Dermis blood vessel endothelial cell (primary cell): ENCODE results near the gene PLCD3. TPM values are rescaled to one million over a fixed set of nuclear protein-coding genes. Genes with fewer than 3 reads are reported as not detected.
A peak's percentile ranks its signal among the peaks of the same experiment; 100 is the strongest.

Experiments used
- DNase-seq: peaks from one replicate; pipeline ENCODE4 v3.0.0; 2010
- total RNA-seq: library from RNA; depleted of rRNA; stranded (reverse); fragments of >200 nt; gene quantifications from 2 replicates; pipeline ENCODE4 v1.2.3, GENCODE V29; 2014

The PLCD3 gene
- total RNA-seq, 1 donor from 2014 or later: 51.4 TPM

GRCh38 chr17:45067637-45068036, 64.7 kb downstream of the PLCD3 start:
- DNase-seq: no peak

GRCh38 chr17:45063198-45063597, 69.1 kb downstream of the PLCD3 start:
- no peak for DNase-seq

- DNase-seq: no peak
Observed at GRCh38 chr17:45061606-45062205, 70.6 kb downstream of the PLCD3 start.

DNA sequence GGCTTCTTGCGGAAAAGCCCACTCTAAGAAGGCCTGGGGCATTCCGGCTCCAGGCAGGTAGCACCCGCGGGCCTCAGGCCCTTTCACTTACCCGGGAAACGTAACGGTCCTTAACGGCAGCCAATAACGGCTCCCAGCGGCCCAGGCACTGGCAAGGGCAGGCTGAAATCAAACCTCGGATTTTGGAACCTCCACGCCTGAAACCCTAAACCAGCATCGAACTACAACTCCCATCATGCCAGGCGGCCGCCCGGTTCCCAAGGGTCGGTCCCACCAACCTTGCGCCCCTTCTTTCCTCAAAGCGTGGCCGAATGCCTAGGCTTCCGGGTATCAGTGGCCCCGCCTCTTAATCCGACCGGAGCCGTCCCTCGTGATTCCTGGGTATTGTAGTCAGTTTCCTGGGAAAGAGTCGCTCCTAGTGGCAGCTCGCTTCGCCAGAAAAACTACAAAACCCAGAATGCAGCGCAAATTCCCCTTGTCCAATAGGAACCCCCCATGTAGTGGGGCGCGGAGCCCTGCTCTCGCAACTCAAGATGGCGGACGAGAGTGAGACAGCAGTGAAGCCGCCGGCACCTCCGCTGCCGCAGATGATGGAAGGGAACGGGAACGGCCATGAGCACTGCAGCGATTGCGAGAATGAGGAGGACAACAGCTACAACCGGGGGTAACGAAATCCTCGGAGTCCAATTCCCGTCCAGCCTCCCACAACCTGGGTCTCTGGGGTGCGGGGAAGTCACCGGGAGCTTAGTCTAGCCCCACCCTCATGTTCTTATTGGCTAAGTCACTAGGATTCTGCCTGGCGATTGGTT, 71.3 kb downstream of the PLCD3 start, which contains the start of gene NMT1:
Gene NMT1 (plus strand): TSS at position 521 of the 809 bp plus-strand sequence. CDS start 13 bp downstream, at position 534.
- peak; percentile 100 for DNase-seq

DNA sequence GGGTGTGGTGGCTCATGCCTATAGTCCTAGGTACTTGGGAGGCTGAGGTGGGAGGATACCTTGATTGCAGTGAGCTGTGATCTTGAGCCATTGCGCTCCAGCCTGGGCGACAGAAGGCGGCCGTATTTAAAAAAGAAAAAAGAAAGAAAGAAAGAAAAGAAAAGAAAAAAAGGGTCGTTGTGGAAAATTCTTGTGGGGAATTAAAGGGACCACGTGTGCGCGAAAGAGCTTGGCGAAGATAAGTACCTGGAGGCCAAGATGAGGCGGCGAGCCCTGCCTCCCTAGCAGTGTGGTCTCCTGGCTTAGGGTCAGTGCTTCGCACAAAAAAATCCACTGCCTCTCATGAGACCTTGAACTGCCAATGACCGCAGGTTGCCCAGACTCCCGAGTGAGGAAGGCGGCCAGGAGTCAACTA, 71.9 kb downstream of the PLCD3 start:
- DNase-seq: no peak

Other genes starting within 250 kb of the PLCD3 start
- 154 and 298 TPM in 2 replicates for gene EFTUD2, start 233.1 kb downstream of the PLCD3 start, total RNA-seq
- gene GFAP, start 217.0 kb downstream of the PLCD3 start, total RNA-seq: 0.51 TPM in 1 of 2 replicates, not detected in the other
- 1.4 and 7.3 TPM in 2 replicates for gene KIF18B, start 184.7 kb downstream of the PLCD3 start, total RNA-seq
- gene C1QL1, start 164.2 kb downstream of the PLCD3 start, total RNA-seq: 0.14 TPM in 1 of 2 replicates, not detected in the other
- gene DCAKD, start 80.9 kb downstream of the PLCD3 start, total RNA-seq: 33.8 and 36.4 TPM in 2 replicates
- gene NMT1, start 71.2 kb downstream of the PLCD3 start, total RNA-seq: 69.4 and 79.1 TPM in 2 replicates
- gene ACBD4, start 3.2 kb upstream of the PLCD3 start, total RNA-seq: 4.5 and 4.9 TPM in 2 replicates
- 7.0 and 11.0 TPM in 2 replicates for gene HEXIM1, start 16.0 kb upstream of the PLCD3 start, total RNA-seq
- gene HEXIM2, start 29.4 kb upstream of the PLCD3 start, total RNA-seq: 4.1 and 4.8 TPM in 2 replicates
- gene FMNL1, start 89.4 kb upstream of the PLCD3 start, total RNA-seq: 1.0 and 4.0 TPM in 2 replicates
- 0.05 TPM in 1 of 2 replicates, not detected in the other for gene SPATA32, start 129.6 kb upstream of the PLCD3 start, total RNA-seq
- gene MAP3K14, start 184.5 kb upstream of the PLCD3 start, total RNA-seq: 3.2 and 4.1 TPM in 2 replicates